ENCODE results near the gene CCBE1. TPM values are rescaled to one million over a fixed set of nuclear protein-coding genes. Genes with fewer than 3 reads are reported as not detected.
"Not testable (repeated sequence)": the region's sequence is repeated elsewhere in the genome, so short reads cannot be mapped to it uniquely, and the experiment has no call there.

Gene CCBE1
- under 0.01 and 0.13 TPM in 2 replicates for total RNA-seq

GRCh38 chr18:59697236-59697932, at the start of gene CCBE1:
TSS of gene CCBE1 (minus strand) at chr18:59697423.
- DNase-seq (ENCODE audit: low read depth in 2 of 2), result peak in 1 of 2 donors; percentile 55

DNA sequence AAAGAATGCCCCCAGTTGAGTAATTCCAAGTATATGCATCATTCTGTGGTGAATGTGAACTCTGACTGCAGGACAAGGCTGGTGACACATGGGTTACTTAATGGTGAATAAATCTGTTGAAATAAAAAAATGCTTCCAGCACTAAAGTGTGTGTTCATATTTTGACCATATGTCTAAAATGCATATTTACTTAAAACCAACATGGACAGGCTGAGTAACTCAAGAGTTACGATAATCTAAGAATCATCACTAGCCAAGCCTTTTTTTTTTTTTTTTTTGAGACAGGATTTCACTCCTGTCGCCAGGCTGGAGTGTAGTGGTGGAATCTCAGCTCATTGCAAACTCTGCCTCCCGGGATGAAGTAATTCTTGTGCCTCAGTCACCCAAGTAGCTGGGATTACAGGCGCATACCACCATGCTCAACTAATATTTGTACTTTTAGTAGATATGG, 47.1 kb upstream of the CCBE1 start:
- DNase-seq (ENCODE audit: low read depth in 2 of 2), result no peak

- no peak for DNase-seq (ENCODE audit: low read depth in 2 of 2)
Measured at GRCh38 chr18:59743566-59743965, 46.3 kb upstream of the CCBE1 start.

- DNase-seq (ENCODE audit: low read depth in 2 of 2), result no peak
Measured at GRCh38 chr18:59742325-59743111, 45.3 kb upstream of the CCBE1 start.

- DNase-seq (ENCODE audit: low read depth in 2 of 2), result no peak
Measured at GRCh38 chr18:59740141-59740540, 42.9 kb upstream of the CCBE1 start.

GRCh38 chr18:59737776-59738300, 40.6 kb upstream of the CCBE1 start:
- DNase-seq (ENCODE audit: low read depth in 2 of 2), result no peak

- not testable (repeated sequence) for DNase-seq (ENCODE audit: low read depth in 2 of 2)
Measured at GRCh38 chr18:59737335-59737734, 40.1 kb upstream of the CCBE1 start.

DNA sequence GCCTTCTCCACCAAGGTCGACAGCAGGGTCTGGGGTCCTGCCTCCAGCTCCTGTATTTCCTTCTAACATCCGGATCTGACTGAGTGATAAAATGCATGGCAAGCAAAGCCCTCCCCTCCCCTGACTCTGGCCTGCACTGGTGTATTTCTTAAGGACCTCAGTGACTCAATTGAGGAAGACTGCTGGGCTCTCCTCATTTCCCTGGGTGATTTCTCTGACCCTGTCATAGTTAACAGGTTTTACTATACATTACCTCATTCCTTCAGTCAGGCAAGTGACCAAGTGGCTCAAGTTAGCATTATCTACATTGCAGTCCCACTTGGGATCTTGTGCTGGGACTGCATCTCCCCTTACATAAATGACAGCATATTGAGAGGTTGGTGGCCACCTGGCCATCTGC, 38.8 kb upstream of the CCBE1 start:
- no peak for DNase-seq (ENCODE audit: low read depth in 2 of 2)

DNA sequence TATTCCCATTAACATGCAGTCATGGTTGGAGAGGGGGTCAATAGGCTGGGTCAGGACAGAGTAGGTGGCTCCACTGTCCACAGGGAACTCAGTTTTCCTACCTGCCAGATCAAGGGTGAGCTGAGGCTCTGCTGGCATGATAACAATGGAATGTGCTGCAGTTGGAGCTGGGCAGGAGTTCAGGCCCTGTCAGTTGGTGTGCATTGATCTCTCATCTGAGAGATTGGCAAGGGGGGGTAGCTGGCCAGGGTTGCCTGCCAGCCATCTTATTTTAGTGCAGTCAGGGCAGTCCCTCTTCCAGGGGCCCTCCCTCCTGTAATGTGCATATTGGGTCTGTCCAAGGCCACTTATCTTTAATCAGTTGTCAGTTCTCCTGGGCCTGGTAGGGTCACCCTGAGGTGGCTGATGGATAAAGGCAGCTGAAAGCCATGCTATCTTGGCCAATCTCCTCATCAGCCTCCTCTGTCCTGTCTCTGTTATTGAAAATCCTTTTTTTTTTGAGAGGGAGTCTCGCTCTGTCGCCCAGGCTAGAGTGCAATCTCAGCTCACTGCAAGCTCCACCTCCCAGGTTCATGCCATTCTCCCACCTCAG, 38.1 kb upstream of the CCBE1 start:
- no peak for DNase-seq (ENCODE audit: low read depth in 2 of 2)

GRCh38 chr18:59733421-59733820, 36.2 kb upstream of the CCBE1 start:
- DNase-seq (ENCODE audit: low read depth in 2 of 2), result no peak

DNA sequence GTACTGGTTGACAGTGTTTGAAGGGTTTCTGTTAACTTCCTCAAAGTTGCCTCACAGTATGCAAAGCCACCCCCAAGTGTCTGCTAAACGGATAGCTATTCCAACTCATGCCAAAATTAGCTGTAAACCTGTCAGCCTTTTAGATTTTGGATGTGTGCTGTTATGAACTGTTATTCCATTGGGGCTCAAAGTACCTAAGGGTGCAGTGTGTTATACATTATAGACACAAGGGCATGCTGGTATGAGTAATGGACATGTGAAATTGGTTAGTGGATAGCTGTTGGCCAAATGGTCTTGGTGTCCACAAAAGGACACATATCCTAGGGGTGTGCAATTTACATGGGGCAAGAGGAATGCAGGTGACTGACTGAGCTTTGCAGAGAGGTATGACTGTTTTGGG, 33.7 kb upstream of the CCBE1 start:
- DNase-seq (ENCODE audit: low read depth in 2 of 2), result no peak

- DNase-seq (ENCODE audit: low read depth in 2 of 2), result no peak
Measured at GRCh38 chr18:59729781-59730180, 32.6 kb upstream of the CCBE1 start.

DNA sequence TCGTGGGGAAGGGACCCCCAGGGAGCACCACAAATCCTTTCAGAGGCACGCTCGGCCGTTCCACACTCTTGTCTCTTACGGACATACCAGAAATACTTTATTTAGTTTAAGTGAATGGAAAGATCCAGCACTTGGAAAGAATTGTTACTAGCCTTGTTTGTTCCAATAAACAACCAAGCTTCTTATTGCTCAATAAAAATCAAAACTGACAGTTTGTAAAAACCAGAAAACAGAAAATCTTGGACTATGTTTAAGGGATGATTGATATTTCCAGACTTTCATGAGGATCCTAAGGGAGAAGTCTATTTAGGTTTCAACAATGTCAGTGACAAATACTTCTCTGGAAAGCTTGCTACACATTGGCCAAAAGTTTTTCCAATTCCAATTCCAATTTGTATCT, 31.6 kb upstream of the CCBE1 start:
- DNase-seq (ENCODE audit: low read depth in 2 of 2), result no peak

DNA sequence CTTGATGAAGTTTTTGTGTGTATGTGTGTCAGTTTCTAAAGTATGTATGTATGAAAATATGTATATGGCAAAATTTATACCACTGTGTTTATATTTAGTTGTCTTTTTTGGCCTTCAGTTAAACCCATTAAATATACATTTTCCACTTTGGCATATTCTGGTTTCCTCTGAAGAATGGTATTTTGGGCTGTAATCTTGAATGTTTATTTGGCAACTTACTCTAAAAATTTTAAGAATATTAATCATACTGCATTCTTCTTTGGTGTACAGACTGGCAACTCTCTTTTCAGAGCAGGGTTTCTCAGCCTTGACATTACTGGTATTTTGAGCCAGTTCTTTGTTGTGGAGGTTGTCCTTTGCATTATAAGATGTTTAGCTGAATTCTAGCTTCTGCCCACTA, 27.9 kb upstream of the CCBE1 start:
- DNase-seq (ENCODE audit: low read depth in 2 of 2), result no peak

- no peak for DNase-seq (ENCODE audit: low read depth in 2 of 2)
Measured at GRCh38 chr18:59724103-59724502, 26.9 kb upstream of the CCBE1 start.

DNA sequence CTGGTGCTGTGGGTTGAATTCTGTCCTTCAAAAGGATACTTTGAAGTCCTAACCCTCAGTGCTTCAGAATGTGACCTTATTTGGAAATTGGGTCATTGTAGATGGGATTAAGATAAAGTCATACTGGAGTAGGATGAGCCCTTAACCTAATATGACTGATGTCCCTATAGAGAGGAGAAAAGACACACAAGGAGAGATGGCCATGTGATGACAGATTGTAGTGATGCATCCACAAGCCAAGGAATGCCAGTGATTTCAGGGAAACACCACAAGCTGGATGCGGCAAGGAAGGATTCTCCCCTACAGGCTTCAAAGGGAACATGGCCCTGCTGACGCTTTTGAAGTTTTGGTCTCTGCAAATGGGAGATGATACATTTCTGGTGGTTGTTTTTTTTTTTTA, 24.7 kb upstream of the CCBE1 start:
- DNase-seq (ENCODE audit: low read depth in 2 of 2), result no peak

GRCh38 chr18:59721211-59721610, 24.0 kb upstream of the CCBE1 start:
- DNase-seq (ENCODE audit: low read depth in 2 of 2), result no peak

DNA sequence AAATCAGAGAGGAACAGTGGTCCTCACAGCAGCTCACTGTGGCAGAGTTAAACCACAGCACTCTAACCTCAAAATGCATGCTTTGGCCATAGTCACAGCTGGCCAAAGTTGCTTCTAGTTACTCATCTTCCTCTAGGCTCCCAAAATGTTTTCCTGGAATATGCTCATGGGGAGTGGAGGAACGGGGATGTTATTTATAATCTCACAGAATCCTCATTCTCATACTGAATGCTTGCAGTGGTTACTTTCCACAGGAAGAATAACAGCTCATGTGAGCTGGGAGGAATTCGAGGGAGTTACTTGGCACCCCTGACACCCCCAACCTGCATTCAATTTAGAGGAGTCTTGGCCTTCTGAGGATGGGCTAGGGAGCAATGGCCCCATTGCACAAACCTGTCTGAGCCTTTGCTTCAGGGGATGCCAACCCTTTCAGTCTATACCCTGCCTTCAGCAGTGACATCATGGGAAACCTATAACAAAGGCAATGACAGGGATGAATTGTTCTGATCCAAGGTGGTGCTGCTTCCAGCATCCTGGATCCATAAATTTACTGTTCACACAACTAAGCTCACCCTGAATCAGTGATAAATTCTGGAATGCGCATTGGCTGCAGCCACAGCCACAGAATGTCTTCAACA, 22.4 kb upstream of the CCBE1 start:
- no peak for DNase-seq (ENCODE audit: low read depth in 2 of 2)

GRCh38 chr18:59718464-59719157, 21.4 kb upstream of the CCBE1 start:
- no peak for DNase-seq (ENCODE audit: low read depth in 2 of 2)

- DNase-seq (ENCODE audit: low read depth in 2 of 2), result peak in 1 of 2 donors; percentile 26
Measured at GRCh38 chr18:59718108-59718463, 20.9 kb upstream of the CCBE1 start.

- DNase-seq (ENCODE audit: low read depth in 2 of 2), result no peak
Measured at GRCh38 chr18:59717291-59717690, 20.1 kb upstream of the CCBE1 start.
